Bone marrow (tissue), 2 donors: ENCODE data around the gene GRB10.

ENCODE experiments used
- DNase-seq, 2 donors: peaks; one replicate each; lab custom pipeline; 2025; lab: John Stamatoyannopoulos, UW

GRB10 gene

DNA sequence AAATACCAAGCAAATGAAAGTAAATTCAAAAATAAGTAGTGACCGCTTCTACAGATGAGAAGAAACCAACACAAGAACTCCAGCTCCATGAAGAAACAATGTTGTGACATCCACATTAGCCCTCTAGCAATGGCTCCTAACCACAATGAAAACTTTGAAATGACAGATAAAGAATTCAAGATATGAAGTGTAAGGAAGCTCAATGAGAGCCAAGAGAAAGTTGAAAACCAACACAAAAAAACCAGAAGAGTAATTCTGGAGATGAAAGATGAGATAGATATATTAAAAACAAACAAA lies 149.3 kb downstream of the GRB10 start:
- DNase-seq, result no peak

- DNase-seq, result no peak
Measured at GRCh38 chr7:50632561-50633413, 149.9 kb downstream of the GRB10 start.

DNA sequence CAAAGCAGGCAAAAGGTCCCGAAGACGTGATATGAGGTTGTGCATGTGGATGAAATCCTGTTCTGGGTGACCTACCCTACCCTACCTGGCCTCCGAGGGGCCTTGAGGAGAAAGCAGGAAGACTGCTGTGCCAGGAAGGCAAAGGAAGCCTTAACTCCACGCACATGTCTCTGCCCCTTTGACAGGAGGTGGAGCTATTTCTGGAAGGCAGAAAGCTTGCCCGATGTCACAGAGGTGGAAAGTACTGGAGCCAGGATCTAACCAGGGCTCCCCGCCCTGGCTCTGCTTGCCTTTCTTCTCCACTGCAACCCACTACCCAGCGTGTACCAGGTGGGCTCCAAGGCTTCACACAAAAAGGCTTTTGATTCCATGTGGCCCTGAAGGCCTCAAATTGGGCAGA lies 151.1 kb downstream of the GRB10 start:
- DNase-seq, result no peak

DNA sequence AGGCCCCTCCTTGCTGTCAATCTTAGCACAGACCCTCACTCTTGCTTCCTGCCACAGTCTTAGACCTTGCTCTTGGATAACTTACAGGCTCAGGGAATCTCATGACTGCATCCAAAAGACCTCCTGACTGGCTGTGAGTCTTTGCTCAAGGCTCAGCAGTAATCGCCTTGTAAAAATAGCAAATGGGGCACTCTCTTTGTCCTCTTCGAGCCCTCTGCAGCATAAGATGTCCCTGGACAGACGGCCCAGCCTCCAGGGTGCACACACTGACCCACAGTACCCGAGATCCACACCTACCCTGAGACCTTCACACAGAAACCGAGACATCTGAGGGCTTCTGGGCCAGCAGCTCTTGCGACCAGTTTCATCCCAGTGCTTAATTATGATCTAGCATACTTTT lies 151.6 kb downstream of the GRB10 start:
- DNase-seq, result no peak

DNA sequence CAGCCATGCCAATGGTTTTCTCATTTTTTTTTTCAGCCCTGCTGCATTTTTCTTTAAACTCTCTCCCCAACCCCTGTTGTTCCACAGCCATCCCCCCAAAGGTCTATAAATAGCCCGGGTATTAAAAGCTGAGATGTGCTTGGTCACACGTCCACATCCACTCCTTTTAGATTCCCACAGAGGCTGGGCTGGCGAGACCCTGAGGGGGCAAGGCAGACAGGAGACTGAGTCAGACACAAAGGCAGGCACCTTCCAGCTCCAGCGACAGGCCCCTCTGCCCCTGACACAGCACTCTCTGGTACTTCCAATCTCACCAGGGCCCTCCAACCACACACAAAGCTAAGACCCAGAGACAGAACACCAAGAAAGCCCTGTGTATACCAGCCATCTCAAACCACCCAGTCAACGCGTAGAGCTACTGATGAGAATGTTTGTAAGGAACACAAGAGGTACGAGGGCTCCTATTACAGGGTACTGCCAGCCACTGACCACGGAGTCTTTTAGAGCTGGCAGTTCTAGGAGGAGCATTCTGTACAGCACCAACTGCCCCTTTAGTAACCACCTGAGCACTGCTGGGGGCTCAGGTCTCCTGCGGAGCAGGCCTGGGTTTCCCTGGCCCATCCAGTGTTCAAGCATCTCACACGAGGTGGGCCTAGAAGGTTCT lies 153.3 kb downstream of the GRB10 start:
- no peak for DNase-seq

- DNase-seq, result no peak
Measured at GRCh38 chr7:50628434-50629084, 154.1 kb downstream of the GRB10 start.

DNA sequence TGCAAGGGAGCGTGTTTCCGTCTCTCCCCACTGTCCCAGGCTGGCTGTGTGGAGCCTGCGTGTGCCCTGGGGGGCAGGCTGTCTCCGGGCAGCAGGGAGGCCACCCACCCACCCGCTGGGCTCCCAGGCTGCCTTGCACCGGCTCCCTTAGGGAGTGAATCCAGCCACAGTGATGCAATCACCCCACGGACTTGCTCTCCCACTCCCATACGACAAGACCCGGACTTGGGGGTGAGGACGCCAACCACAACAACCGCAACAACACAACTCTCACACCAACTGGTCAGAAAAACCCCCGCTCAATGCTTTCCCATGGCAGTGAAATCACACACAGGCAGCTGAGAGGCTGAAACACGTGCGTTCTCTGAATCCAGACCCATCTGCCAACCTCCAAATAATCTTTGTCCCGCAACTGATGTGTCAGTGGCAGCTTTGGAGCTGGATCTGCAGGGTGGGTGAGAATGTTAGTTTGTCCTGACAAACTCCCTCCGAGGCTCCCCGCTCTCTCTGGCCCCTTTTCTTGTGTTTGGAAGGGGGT lies 154.8 kb downstream of the GRB10 start:
- DNase-seq, result no peak

DNA sequence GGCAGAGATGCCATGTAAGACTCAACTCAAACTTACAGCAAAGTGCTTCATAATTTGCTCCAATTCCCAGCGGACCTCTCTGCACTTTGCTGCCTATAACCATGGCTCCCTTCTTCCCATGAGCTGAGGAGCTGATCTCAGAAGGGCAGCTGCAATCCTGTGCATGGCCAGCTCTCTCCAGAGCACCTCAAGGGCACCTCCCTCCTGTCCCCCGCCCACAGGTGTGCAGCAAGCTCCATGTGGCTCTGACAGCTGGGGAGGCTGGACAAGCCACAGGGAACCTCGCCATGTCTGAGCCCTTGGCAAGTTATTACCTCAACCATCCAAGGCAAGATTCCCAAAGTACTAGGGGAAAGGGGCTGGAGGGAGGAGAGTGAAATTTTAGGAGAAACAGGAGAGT lies 156.4 kb downstream of the GRB10 start:
- DNase-seq, result no peak

- DNase-seq, result no peak
Measured at GRCh38 chr7:50625360-50625759, 157.3 kb downstream of the GRB10 start.

- no peak for DNase-seq
Measured at GRCh38 chr7:50622821-50623220, 159.9 kb downstream of the GRB10 start.

GRCh38 chr7:50621973-50622490 lies 160.7 kb downstream of the GRB10 start:
- no peak for DNase-seq

DNA sequence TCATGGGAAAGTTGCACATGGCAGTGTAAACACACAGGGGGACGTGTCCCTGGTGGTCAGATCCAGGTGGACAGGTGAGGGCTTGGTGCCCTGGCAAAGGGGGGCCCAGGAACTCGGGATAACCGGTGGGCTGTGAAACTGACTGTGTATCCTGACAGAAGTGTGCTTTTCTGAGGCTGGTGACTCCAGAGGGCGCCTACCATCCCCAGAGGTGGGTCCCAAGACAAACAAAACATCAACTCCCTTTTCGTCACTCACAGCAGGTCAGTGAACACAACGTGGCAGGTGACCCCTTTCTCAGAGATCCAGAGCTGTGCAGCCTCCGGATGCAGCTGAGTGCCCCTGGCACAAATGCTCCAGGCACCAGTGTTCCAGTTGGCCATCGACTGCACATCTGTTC lies 161.5 kb downstream of the GRB10 start:
- no peak for DNase-seq

- DNase-seq, result no peak
Measured at GRCh38 chr7:50620433-50620832, 162.3 kb downstream of the GRB10 start.

GRCh38 chr7:50619684-50620083 lies 163.0 kb downstream of the GRB10 start:
- no peak for DNase-seq

- no peak for DNase-seq
Measured at GRCh38 chr7:50618281-50618680, 164.4 kb downstream of the GRB10 start.

GRCh38 chr7:50615519-50616080 lies 167.1 kb downstream of the GRB10 start:
- no peak for DNase-seq

DNA sequence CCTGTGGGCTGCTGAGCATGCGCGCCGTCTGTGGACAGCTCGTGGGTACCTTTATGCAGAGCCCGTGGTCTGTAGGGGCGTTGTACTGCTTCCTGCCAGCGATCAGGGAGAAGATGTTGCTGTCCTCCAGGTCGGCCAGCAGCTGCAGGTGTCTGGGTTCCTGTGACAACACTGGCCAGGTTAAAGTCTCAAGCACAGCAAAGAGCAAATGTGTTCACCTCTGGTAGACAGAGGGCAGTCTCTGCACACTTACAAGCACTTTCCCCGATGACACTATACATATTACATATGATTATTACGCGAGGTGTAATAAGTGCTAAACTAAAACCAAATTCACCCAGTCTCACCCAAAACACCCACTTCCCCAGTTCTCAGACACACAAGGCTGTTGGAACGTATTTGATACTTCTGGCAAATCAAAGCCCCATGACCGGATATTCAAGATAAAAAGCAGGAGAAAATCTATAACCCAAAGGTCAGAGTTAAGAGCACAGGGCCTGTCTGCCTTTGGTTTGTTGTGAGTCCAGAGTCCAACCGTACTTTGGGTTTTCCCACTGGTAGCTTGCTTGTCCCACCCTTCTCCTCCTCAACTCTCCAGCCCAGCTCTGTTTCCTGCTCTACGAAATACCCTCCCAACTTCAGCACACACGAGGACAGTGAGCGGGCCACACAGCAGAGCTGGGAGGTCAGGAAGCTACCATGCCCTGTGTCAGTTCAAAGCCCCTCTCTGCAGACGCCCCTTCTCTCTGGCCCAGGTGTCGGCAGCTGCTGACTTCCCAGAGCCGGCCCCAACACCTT lies 167.8 kb downstream of the GRB10 start:
- no peak for DNase-seq

DNA sequence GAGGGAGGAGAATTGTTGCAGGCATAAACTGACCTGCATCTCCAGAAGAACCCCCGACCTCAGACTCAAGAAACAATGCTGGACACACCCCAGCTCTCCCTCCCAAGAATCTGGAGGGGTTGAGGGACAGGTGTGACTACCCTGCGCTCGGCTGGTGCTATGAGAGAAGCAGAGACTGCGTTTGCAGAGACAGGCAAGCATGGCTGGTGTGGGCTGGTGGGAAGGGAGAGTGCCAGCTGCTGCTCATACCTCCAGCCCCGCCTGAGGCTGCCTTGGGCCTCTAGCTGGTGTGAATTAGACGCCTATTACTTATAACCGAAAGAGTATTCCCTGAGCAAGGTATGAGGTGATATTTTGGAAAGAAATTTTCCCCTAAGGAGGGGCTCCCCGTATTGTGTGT lies 169.2 kb downstream of the GRB10 start:
- no peak for DNase-seq

- DNase-seq, result no peak
Measured at GRCh38 chr7:50612704-50613103, 170.0 kb downstream of the GRB10 start.

- DNase-seq, result peak in 1 of 2 donors; percentile 70
Measured at GRCh38 chr7:50610521-50611277, 172.0 kb downstream of the GRB10 start.
